ENCODE measurements around the gene MIDN.

- TF ChIP-seq CTCF (IDR thresholded peaks at IDR 0.05; ENCODE audit: low read length) (no peak), EZH2 (IDR thresholded peaks at IDR 0.05; ENCODE audit: borderline replicate concordance, low read length) (no peak)
Observed at GRCh38 chr19:1299801-1300200, 51.4 kb downstream of the MIDN start.
